Measurements from ENCODE around the gene GK.
"Not testable (repeated sequence)": the region's sequence is repeated elsewhere in the genome, so short reads cannot be mapped to it uniquely, and the experiment has no call there.

The GK gene

DNA sequence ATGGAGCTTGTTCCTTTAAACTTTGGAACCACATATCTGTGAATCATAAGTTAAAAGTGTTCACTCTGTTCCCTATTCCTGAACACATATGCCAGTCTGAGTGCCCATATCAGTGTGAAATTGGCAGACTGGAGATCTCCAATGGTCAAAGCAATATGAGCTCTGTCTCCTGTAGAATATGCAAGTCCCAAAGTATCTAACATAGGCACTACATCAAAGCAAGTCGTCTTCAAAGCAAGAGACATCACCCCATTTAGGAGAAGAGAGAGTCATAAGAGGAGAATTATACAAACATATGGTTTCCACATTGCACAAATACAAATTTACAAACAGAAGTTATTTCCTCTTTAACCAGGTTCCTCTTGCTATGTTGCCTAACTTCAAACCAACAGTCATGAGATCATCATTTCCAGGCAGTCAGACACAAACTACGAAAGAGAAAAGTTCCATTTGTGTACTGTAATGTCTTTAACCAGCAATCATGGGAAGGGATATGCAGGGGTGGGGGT lies 9.9 kb upstream of the GK start:
- H3K27me3 ChIP-seq: no peaks in the 10 kb centered on the region
- H3K36me3 ChIP-seq: no peaks in the 10 kb centered on the region
- H3K4me3 ChIP-seq (ENCODE audit: low read depth, low read length): no peak overlapping the region
- no peaks in the 10 kb centered on the region for H3K9me3 ChIP-seq
- no peak for DNase-seq
- TF ChIP-seq, protein P1, sequence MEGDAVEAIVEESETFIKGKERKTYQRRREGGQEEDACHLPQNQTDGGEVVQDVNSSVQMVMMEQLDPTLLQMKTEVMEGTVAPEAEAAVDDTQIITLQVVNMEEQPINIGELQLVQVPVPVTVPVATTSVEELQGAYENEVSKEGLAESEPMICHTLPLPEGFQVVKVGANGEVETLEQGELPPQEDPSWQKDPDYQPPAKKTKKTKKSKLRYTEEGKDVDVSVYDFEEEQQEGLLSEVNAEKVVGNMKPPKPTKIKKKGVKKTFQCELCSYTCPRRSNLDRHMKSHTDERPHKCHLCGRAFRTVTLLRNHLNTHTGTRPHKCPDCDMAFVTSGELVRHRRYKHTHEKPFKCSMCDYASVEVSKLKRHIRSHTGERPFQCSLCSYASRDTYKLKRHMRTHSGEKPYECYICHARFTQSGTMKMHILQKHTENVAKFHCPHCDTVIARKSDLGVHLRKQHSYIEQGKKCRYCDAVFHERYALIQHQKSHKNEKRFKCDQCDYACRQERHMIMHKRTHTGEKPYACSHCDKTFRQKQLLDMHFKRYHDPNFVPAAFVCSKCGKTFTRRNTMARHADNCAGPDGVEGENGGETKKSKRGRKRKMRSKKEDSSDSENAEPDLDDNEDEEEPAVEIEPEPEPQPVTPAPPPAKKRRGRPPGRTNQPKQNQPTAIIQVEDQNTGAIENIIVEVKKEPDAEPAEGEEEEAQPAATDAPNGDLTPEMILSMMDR (IDR thresholded peaks at IDR 0.05; ENCODE audit: low read depth, low read length): no peak
- no peaks in the 10 kb centered on the region for H3K4me1 ChIP-seq

DNA sequence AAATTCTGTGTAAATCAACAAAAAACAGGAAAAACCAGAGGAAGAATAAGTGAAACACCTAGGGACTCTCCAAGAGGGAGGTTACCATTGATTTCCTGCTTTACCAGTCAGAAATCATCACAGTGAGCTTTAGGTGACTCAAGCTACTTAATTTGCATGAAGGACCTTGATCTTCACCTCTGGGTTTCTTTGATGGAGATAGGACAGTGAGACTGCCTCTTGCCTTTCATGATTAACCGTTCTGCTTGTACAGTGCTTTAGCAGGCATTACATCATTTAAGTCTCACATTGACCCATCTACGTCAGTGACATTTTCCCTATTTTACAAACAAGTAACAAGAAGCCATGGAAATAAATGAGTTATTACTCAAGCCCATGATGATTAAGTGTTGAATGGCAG lies 3.4 kb upstream of the GK start:
- Histone ChIP-seq H3K4me3 (ENCODE audit: low read depth, low read length) (no peak overlapping the region), H3K4me1 (no peaks in the 10 kb centered on the region), H3K27me3 (no peaks in the 10 kb centered on the region), H3K9me3 (no peaks in the 10 kb centered on the region), H3K36me3 (no peaks in the 10 kb centered on the region)
- DNase-seq: no peak
- TF ChIP-seq, protein P1 (IDR thresholded peaks at IDR 0.05; ENCODE audit: low read depth, low read length): no peak

DNA sequence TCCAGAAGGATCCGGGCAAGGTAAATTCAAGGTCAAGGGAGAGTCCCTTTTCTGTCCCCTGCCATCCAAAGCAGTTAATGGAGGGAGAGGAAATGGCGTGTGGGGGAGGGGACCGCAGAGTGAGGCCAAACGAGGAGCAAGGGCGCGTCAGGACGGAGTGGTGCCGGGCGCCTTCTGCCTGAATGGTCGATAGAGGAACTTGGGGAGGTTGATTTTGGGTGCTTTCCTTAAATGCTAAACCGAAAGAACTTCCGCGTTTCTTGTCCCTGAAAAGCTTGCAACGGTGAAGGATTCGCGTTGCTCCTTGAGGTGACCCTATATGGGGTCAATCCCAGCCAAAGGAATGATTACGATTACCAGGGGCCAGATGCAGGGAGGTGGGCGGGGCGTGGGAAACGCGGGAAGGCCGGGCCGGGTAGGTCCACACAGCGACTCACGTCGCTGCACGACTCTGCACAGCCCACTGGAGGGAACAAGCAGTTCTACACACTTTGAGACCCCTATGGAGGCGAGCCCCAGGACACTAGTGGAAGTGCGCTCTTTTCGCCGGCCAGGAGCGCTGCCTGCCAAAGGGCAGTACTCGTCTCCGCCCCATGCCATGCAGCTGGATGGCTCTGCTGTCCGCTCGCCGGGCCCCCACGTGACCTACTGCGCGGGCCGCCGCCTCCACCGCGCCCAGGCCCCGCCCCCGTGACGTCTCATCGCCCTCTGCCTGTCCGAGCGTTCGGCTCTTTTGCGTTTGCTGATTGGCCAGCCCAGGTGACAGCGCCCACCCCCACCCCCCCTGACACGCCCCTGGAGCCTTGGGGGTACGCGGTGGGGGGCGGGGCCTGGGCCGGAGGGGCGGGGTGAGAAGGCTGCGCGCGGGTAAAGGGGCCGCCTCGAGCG lies 452 bp upstream of the GK start:
- peak; percentile 94 for DNase-seq
- Histone ChIP-seq H3K27me3 (no peaks in the 10 kb centered on the region), H3K36me3 (no peaks in the 10 kb centered on the region), H3K9me3 (no peaks in the 10 kb centered on the region), H3K4me1 (no peaks in the 10 kb centered on the region), H3K4me3 (ENCODE audit: low read depth, low read length) (peak overlapping the region; percentile 66)
- TF ChIP-seq, protein P1 (IDR thresholded peaks at IDR 0.05; ENCODE audit: low read depth, low read length): no peak

DNA sequence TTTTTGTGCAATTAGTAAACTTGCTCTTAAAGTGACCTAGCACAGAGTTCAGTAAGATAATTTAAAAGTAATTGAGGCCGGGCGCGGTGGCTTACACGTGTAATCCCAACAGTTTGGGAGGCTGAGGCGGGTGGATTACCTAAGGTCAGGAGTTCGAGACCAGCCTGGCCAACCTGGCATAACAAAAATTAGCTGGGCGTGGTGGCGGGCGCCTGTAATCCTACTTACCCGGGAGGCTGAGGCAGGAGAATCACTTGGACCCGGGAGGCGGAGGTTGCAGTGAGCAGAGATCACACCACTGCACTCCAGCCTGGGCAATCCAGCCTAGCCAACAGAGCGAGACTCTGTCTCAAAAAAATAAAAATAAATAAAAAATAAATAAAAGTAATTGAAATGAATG lies 1.2 kb downstream of the GK start:
- not testable (repeated sequence) for H3K27me3 ChIP-seq, H3K9me3 ChIP-seq, DNase-seq, H3K4me1 ChIP-seq, H3K36me3 ChIP-seq
- peak overlapping the region; percentile 76 for H3K4me3 ChIP-seq (ENCODE audit: low read depth, low read length)

DNA sequence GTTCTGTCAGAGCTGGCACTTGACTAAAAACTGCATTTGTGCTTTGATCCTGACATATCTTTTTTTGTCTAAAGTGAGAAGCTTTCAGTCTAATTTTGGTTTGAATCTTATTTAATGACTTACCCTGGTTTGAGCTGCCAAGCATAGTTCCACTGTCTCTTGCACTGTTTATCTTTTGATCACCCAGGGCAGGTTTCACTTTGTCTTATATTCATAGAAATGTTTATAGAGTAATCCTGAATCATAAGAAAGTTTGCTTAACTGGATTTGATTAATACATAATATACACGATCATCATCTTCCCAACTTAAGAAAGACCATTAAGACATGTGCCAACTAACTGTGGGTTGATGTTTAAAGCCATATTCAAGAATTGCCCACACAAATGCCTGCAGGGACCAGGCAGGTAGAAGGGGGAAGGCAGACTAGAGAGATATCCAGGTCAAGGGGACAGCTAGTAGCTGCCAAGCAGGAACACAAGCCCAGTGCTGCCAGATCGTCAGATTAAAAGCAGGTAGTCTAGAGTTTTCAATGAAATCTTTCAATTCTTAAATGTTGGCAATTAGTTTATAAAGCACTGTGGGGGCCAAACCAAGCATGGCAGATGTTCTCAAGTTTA lies 1.9 kb downstream of the GK start:
- DNase-seq: no peak
- H3K36me3 ChIP-seq: no peaks in the 10 kb centered on the region
- H3K27me3 ChIP-seq: no peaks in the 10 kb centered on the region
- H3K4me3 ChIP-seq (ENCODE audit: low read depth, low read length): no peak overlapping the region
- TF ChIP-seq, protein P1 (IDR thresholded peaks at IDR 0.05; ENCODE audit: low read depth, low read length): no peak
- H3K4me1 ChIP-seq: no peaks in the 10 kb centered on the region
- no peaks in the 10 kb centered on the region for H3K9me3 ChIP-seq

DNA sequence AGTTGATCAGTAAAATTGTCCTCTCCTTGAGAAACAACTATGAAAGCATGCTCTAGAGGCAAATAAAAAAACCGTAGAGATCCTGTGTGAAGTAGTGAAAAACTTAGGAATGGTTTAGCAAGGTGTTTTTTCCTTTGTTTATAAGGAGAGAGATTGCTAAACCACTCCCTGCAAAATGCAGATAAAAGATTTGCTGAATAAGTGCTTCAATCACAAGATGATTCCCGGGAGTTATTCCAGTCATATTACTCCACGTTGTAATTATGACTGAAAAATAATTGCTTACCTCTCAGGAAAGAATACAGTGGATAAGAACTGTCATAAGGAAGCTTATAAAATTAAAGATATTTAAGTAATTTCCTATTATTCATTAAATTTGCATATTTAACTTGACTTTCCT lies 2.8 kb downstream of the GK start:
- no peak for DNase-seq
- TF ChIP-seq, protein P1 (IDR thresholded peaks at IDR 0.05; ENCODE audit: low read depth, low read length): no peak
- Histone ChIP-seq H3K4me3 (ENCODE audit: low read depth, low read length) (no peak overlapping the region), H3K4me1 (no peaks in the 10 kb centered on the region), H3K9me3 (no peaks in the 10 kb centered on the region), H3K36me3 (no peaks in the 10 kb centered on the region), H3K27me3 (no peaks in the 10 kb centered on the region)
